ENCODE measurements around the gene UBR4.

DNA sequence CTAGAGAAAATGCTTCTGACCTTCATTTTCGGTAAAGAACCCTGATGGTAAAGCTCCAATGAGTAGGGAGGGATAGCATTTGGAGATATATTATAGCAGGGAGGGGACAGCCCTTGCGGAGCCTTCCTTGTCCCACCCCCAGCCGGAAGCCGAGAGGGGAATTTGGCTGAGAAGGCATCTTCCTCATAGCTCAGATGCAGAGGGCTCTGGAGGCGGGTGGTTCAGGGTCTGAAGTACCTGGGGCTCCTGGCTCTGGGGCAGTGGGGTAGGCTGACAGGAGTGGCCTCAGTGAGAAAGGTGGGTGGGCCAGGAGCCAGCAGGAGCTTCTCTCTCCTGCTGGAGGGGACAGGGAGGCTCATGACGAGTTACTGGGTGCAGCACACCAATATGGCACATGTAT is 165.6 kb downstream of the UBR4 start:
- TF ChIP-seq, protein P1, sequence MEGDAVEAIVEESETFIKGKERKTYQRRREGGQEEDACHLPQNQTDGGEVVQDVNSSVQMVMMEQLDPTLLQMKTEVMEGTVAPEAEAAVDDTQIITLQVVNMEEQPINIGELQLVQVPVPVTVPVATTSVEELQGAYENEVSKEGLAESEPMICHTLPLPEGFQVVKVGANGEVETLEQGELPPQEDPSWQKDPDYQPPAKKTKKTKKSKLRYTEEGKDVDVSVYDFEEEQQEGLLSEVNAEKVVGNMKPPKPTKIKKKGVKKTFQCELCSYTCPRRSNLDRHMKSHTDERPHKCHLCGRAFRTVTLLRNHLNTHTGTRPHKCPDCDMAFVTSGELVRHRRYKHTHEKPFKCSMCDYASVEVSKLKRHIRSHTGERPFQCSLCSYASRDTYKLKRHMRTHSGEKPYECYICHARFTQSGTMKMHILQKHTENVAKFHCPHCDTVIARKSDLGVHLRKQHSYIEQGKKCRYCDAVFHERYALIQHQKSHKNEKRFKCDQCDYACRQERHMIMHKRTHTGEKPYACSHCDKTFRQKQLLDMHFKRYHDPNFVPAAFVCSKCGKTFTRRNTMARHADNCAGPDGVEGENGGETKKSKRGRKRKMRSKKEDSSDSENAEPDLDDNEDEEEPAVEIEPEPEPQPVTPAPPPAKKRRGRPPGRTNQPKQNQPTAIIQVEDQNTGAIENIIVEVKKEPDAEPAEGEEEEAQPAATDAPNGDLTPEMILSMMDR (IDR thresholded peaks at IDR 0.05), result no peak
- TF ChIP-seq POLR2AphosphoS5 (IDR thresholded peaks at IDR 0.05) (no peak), POLR2A (IDR thresholded peaks at IDR 0.05) (no peak)

Data from transverse colon (tissue), 4 donors.